Activated CD8-positive, alpha-beta T cell treated with anti-CD3 and anti-CD28 coated beads for 36 hours (primary cell): Measurements from ENCODE around the gene CETP. TPM values are rescaled to one million over a fixed set of nuclear protein-coding genes. Genes with fewer than 3 reads are reported as not detected.
"Not testable (repeated sequence)": the region's sequence is repeated elsewhere in the genome, so short reads cannot be mapped to it uniquely, and the experiment has no call there.

ENCODE experiments used
- ATAC-seq: fragments of 200-7000 bp; cut with Tn5 transposase; one replicate; pipeline ENCODE4 v1.10.0; 2021; ENCODE audit warnings: mild to moderate bottlenecking, moderate library complexity
- CTCF ChIA-PET: fragments of 350-600 bp; sonication (Branson Sonifier 250); formaldehyde crosslinking; loops from one replicate; lab custom pipeline; 2021; ENCODE audit warnings: antibody characterized with exemption; lab: Charles Lee
- POLR2A ChIA-PET: fragments of 350-600 bp; sonication (Branson Sonifier 250); formaldehyde crosslinking; loops from one replicate; lab custom pipeline; 2021; ENCODE audit warnings: antibody characterized with exemption; lab: Charles Lee
- DNase-seq: peaks from one replicate; pipeline ENCODE4 v3.0.0-alpha.2; 2020
- H3K27ac Mint-ChIP-seq: one replicate; pipeline ENCODE4 v1.8.0; 2021; ENCODE audit warnings: mild to moderate bottlenecking, mixed read lengths
- H3K27me3 Mint-ChIP-seq: one replicate; pipeline ENCODE4 v1.8.0; 2021; ENCODE audit warnings: mixed read lengths
- H3K36me3 Mint-ChIP-seq: one replicate; pipeline ENCODE4 v1.8.0; 2021; ENCODE audit warnings: low read depth, mixed read lengths
- H3K4me1 Mint-ChIP-seq: one replicate; pipeline ENCODE4 v1.8.0; 2021; ENCODE audit warnings: low read depth, mixed read lengths
- H3K4me3 Mint-ChIP-seq: one replicate; pipeline ENCODE4 v1.8.0; 2021; ENCODE audit warnings: mild to moderate bottlenecking, moderate library complexity, mixed read lengths
- H3K9me3 Mint-ChIP-seq: one replicate; pipeline ENCODE4 v1.8.0; 2021; ENCODE audit warnings: mixed read lengths
- intact Hi-C: fragments of 100-400 bp; cut with micrococcal nuclease; formaldehyde crosslinking; loops from one replicate; pipeline ENCODE4 v1.10.0; 2022
- total RNA-seq, 2 experiments: library from RNA; stranded (reverse); gene quantifications; one replicate each; pipeline ENCODE4 v1.2.3, GENCODE V29; 2021
- TF ChIP-seq, protein P1 (sequence below): fragments of 200-600 bp; IDR thresholded peaks from one replicate; pipeline ENCODE4 v1.8.0; 2022; ENCODE audit warnings: antibody characterized with exemption, mild to moderate bottlenecking

CETP gene
- total RNA-seq, 2 experiments from 2014 or later, result not detected

DNA sequence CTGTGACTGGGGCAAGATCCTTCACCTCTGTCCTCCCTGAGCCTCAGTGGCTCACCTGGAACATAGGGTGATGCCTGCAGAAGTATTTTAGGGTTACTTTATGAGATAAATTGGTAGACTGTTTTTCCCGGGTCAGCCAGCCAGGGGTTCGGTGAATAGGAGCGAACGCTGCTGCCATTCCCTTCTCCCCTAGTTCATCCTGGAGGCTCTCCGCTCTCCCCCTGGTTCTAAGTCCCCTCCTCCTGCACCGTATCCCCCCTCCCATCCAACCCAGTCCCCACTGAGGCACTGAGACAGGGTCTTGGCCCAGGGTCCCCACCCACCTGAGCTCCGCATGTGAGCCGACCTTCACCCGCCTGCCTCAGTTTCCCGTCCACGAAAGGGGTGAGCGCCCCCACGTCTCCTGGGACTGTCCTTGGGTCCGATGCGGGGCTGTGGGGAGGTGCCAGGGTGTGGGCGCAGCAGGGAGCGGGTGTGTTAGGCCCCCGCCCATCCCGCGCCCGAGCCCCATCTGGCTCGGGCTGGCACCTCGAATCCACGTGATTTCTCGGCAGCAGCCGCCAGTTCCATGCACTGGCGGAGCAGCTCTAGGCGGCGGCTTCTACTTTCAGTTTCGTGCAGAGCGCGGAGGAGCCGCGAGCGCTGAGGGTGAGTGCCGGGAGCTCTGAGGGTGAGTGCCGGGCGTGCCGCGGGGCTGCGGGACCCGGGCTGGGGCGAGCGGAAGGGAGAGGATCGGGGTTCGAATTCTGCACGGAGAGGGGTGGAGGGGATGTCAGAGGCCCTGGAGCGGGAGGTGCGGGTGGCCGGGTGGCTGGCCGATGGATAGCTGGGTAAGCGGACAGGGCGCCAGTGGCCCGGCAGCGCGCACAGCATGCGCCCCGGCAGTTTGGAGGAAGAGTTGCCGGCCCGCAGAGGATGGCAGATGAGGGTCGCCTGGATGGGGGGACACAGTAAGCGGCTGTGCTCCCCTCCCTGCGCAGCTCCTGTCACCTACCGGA lies 27.5 kb downstream of the CETP start, which contains the start of gene NLRC5:
TSS of gene NLRC5 (plus strand) at position 610 of the 998 bp plus-strand sequence. CDS start 31,156 bp downstream, outside the sequence.
- peaks cover 58% of the 10 kb centered on the region for H3K4me1 Mint-ChIP-seq
- CTCF ChIA-PET, result interaction anchor here (0.6 to 1.7 kb wide), 12 partner anchors 15 to 122 kb away, joined by 3 to 9 read pairs (median 4); no protein-coding TSS in a partner anchor
- intact Hi-C loops, result no loop called here
- POLR2A ChIA-PET, result interaction anchor here (0.6 to 21.4 kb wide), 30 partner anchors 8 to 795 kb away, joined by 3 to 367 read pairs (median 4); partner anchors contain the start of genes HERPUD1, PSME3IP1 and RSPRY1
- DNase-seq (peak; percentile 95), ATAC-seq (peak; percentile 71)
- TF ChIP-seq, protein P1, sequence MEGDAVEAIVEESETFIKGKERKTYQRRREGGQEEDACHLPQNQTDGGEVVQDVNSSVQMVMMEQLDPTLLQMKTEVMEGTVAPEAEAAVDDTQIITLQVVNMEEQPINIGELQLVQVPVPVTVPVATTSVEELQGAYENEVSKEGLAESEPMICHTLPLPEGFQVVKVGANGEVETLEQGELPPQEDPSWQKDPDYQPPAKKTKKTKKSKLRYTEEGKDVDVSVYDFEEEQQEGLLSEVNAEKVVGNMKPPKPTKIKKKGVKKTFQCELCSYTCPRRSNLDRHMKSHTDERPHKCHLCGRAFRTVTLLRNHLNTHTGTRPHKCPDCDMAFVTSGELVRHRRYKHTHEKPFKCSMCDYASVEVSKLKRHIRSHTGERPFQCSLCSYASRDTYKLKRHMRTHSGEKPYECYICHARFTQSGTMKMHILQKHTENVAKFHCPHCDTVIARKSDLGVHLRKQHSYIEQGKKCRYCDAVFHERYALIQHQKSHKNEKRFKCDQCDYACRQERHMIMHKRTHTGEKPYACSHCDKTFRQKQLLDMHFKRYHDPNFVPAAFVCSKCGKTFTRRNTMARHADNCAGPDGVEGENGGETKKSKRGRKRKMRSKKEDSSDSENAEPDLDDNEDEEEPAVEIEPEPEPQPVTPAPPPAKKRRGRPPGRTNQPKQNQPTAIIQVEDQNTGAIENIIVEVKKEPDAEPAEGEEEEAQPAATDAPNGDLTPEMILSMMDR, result no peak
- no peaks in the 10 kb centered on the region for H3K27me3 Mint-ChIP-seq
- peak within 1 kb of the TSS; percentile 99 for H3K27ac Mint-ChIP-seq
- peak within 1 kb of the TSS; percentile 97 for H3K4me3 Mint-ChIP-seq
- H3K36me3 Mint-ChIP-seq, result peaks cover 68% of the 10 kb centered on the region
- no peaks in the 10 kb centered on the region for H3K9me3 Mint-ChIP-seq

DNA sequence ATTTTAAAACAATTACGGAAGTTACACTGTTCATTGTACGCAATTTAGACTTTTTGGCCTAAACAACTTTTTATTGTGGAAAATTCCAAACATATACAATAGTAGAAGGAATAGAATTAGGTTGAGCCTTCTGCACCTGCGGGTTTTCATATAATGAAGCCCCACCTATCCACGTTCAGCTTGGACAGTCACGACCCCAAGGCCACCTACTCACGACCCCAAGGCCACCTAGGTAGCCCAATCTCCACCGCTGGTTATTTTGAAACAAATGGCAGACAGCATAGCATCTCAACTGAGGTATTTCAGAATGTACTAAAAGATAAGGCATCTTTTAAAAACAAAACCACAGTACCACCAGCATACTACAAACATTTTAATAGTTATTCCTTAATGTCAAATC lies 28.2 kb downstream of the CETP start:
- H3K27ac Mint-ChIP-seq, result peak overlapping the region; percentile 99
- ATAC-seq, result no peak
- peaks cover 58% of the 10 kb centered on the region for H3K4me1 Mint-ChIP-seq
- H3K4me3 Mint-ChIP-seq, result peak overlapping the region; percentile 97
- DNase-seq, result no peak
- peaks cover 66% of the 10 kb centered on the region for H3K36me3 Mint-ChIP-seq
- TF ChIP-seq, protein P1, result no peak
- no peaks in the 10 kb centered on the region for H3K9me3 Mint-ChIP-seq
- ChIA-PET CTCF (interaction anchor here (0.6 to 1.7 kb wide), 8 partner anchors 14 to 123 kb away, joined by 3 to 9 read pairs (median 4); no protein-coding TSS in a partner anchor), POLR2A (interaction anchor here (0.6 to 21.4 kb wide), 23 partner anchors 9 to 366 kb away, joined by 3 to 367 read pairs (median 6); partner anchors contain the start of genes HERPUD1, PSME3IP1 and RSPRY1)
- H3K27me3 Mint-ChIP-seq, result no peaks in the 10 kb centered on the region
- intact Hi-C loops, result loop anchor here (1.0 kb wide), 1 partner anchor 52 kb away; no protein-coding TSS in a partner anchor

DNA sequence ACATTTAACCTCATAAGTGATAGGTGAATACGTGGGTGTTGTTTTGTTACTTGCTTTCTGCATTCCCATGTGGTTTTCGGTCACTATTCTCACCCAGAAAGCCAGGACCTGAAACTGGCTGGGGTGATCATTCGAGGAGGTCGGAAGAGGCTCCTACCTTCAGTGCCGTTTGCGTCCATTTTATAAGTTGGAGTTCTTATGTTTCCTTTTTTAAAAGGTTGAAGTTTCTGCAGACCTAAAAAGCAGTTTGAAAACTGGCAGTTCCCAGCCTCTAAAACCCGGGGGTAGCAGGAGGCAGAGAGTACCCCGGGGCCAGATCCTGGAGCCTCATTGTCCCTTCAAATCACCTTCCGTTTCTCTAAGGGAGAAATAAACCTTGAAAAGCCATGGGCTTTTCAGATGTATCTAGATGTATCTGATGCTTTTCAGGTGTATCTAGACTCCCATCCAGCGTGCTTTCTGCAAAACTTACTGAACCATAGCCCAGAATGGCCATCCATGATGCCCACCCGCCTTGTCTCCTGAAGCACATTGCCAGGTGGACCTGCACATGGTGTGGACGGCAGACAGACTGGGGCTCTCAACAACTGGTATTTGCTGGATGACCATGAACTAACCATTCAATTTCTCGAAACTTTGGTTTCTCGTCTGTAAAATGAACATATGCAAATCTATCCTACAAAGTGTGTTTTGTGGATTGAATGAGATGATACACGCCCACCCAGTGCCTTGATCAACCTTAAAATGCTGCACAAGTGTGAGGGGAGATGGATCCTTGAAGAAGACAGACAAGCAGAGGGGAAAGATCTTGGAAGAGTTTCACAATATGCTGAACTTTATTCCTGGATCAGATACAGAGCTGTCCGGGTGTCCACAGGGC lies 28.9 kb downstream of the CETP start:
- DNase-seq, result no peak
- peak overlapping the region; percentile 97 for H3K4me3 Mint-ChIP-seq
- ATAC-seq, result no peak
- intact Hi-C loops, result loop anchor here (1.0 kb wide), 1 partner anchor 52 kb away; no protein-coding TSS in a partner anchor
- peaks cover 56% of the 10 kb centered on the region for H3K4me1 Mint-ChIP-seq
- POLR2A ChIA-PET, result interaction anchor here (0.6 to 21.4 kb wide), 14 partner anchors 10 to 79 kb away, joined by 3 to 367 read pairs (median 13); partner anchors contain the start of gene HERPUD1
- H3K9me3 Mint-ChIP-seq, result no peaks in the 10 kb centered on the region
- CTCF ChIA-PET, result interaction anchor here (1.0 to 5.1 kb wide), 3 partner anchors 26 to 55 kb away, joined by 6 to 33 read pairs (median 7); no protein-coding TSS in a partner anchor
- H3K27ac Mint-ChIP-seq, result peak overlapping the region; percentile 99
- TF ChIP-seq, protein P1, result no peak
- H3K36me3 Mint-ChIP-seq, result peaks cover 63% of the 10 kb centered on the region
- no peaks in the 10 kb centered on the region for H3K27me3 Mint-ChIP-seq

DNA sequence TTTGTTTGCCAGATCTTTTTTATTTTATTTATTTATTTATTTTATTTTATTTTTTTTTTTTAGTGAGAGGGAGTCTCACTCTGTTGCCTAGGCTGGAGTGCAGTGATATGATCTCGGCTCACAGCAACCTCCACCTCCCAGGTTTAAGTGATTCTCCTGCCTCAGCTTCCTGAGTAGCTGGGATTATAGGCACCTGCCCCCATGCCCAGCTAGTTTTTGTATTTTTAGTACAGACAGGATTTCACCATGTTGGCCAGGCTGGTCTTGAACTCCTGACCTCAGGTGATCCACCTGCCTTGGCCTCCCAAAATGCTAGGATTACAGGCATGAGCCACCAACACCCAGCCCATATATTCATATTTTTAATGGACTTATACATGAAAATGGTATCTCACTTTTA lies 30.7 kb downstream of the CETP start:
- H3K27me3 Mint-ChIP-seq, DNase-seq, intact Hi-C loops, H3K9me3 Mint-ChIP-seq, ATAC-seq: not testable (repeated sequence)
- Mint-ChIP-seq H3K36me3 (peaks cover 65% of the 10 kb centered on the region), H3K4me3 (peak overlapping the region; percentile 97), H3K4me1 (peaks cover 57% of the 10 kb centered on the region), H3K27ac (peak overlapping the region; percentile 99)
- POLR2A ChIA-PET, result interaction anchor here (0.8 to 21.4 kb wide), 10 partner anchors 13 to 136 kb away, joined by 3 to 367 read pairs (median 4); no protein-coding TSS in a partner anchor
- CTCF ChIA-PET, result interaction anchor here (0.8 to 5.1 kb wide), 5 partner anchors 15 to 49 kb away, joined by 3 to 33 read pairs (median 5); no protein-coding TSS in a partner anchor
